Testis (tissue), 2 donors: ENCODE results near the gene KBTBD4.

Source experiments
- POLR2A ChIP-seq: fragments of 450-650 bp; IDR thresholded peaks from one replicate; pipeline ENCODE4 v1.6.1; 2017; ENCODE audit warnings: antibody characterized with exemption, mild to moderate bottlenecking, moderate library complexity
- TF ChIP-seq, protein P1 (sequence below), 3 experiments: fragments of 450-650 bp in 2 of 3; fragments of 200-600 bp in 1 of 3; sonication (generic) in 1 of 3; IDR thresholded peaks; one replicate each; pipeline ENCODE4 v1.5.1; 2016 to 2019; ENCODE audit warnings: antibody characterized with exemption in 3 of 3, mild to moderate bottlenecking in 2 of 3, moderate library complexity in 1 of 3

DNA sequence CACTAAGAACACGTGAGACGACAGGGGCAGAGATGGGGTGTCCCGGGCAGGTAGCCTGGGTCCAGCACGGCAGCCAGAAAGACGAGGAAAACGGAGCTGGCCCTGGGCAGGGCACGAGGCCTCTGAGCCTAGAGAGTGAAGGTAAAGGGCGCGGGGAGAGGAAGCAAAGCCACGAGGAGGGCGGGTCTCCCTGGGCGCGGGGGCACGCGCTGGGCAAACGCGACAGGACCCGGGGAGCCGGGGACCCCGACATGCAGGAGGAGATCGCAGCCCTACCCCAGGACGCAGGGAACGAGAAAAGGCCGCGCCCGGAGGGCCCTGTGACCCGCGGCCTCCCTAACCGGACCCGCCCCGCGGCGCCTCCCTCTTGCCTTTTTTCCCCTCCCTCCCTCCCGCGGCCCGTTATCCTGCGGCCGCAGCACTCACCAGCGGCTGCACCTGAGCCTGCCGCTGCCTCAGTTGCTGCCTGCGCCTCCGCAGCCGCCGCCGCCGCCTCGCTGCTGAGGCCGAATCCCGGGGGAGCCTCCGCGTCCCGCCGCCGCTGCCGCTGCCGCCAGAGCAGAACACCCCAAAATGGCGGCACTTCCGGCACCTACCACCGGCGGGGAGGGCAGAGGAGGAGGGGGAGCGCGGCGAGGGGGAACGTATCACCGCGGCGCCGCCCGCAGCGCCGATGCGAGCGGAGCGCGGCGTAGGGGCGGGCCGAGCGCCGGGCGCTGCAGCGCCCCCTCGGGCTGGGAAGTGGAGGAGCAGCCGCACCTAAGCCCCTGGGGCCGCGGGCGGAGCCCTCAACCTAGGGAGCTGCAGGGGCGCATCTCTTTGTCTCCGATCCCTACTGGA is 26.0 kb downstream of the KBTBD4 start, which contains the start of gene CELF1:
- TF ChIP-seq POLR2A = no peak
- TF ChIP-seq, protein P1, sequence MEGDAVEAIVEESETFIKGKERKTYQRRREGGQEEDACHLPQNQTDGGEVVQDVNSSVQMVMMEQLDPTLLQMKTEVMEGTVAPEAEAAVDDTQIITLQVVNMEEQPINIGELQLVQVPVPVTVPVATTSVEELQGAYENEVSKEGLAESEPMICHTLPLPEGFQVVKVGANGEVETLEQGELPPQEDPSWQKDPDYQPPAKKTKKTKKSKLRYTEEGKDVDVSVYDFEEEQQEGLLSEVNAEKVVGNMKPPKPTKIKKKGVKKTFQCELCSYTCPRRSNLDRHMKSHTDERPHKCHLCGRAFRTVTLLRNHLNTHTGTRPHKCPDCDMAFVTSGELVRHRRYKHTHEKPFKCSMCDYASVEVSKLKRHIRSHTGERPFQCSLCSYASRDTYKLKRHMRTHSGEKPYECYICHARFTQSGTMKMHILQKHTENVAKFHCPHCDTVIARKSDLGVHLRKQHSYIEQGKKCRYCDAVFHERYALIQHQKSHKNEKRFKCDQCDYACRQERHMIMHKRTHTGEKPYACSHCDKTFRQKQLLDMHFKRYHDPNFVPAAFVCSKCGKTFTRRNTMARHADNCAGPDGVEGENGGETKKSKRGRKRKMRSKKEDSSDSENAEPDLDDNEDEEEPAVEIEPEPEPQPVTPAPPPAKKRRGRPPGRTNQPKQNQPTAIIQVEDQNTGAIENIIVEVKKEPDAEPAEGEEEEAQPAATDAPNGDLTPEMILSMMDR (IDR thresholded peaks at IDR 0.05) = peak; percentile 87 to 97 (median 89)
